Endothelial cell of umbilical vein (primary cell): ENCODE measurements around the gene HPCAL4. TPM values are rescaled to one million over a fixed set of nuclear protein-coding genes. Genes with fewer than 3 reads are reported as not detected.

ENCODE experiments used
- BruUV-seq: library from RNA; stranded (reverse); fragments of 400-500 nt; replicated peaks from 2 replicates; lab custom pipeline; 2021; lab: Mats Ljungman, UMichigan
- CTCF ChIA-PET: fragments of 300-600, 350-600 bp; sonication (Branson Sonifier 250); formaldehyde crosslinking; loops from one replicate; lab custom pipeline; 2021; ENCODE audit warnings: antibody characterized with exemption, inconsistent platforms; lab: Charles Lee
- POLR2A ChIA-PET: fragments of 300-600, 350-600 bp; sonication (Branson Sonifier 250); formaldehyde crosslinking; loops from one replicate; lab custom pipeline; 2021; ENCODE audit warnings: antibody characterized with exemption, inconsistent platforms; lab: Charles Lee
- DNase-seq: peaks from one replicate; pipeline ENCODE4 v3.0.0-alpha.2; 2011; ENCODE audit warnings: low read depth, low spot score
- FAIRE-seq: peaks from 2 replicates; lab custom pipeline; 2011; peaks lifted over from hg19 to GRCh38; lab: Jason Lieb, UNC
- H2AFZ ChIP-seq: 2 replicates; pipeline ENCODE4 v1.6.0; 2012; ENCODE audit warnings: low read depth, low read length, control low read depth, inconsistent platforms
- H3K27ac ChIP-seq: 2 replicates; pipeline ENCODE4 v1.5.1; 2011; ENCODE audit warnings: low read depth, mild to moderate bottlenecking, control low read depth, low read length, moderate library complexity; ENCODE audit not compliant: insufficient read depth
- H3K27me3 ChIP-seq, 2 experiments: 2 replicates each; pipeline versions ENCODE4 v1.6.0 to v1.6.1; 2011; ENCODE audit warnings: low read length in 2 of 2, mixed read lengths in 1 of 2; ENCODE audit not compliant: control insufficient read depth in 2 of 2, insufficient read depth in 2 of 2
- H3K36me3 ChIP-seq, 2 experiments: 2 replicates in 1 of 2; 3 replicates in 1 of 2; pipeline ENCODE4 v1.5.1; 2011; ENCODE audit warnings: low read length in 2 of 2, mild to moderate bottlenecking in 1 of 2, moderate library complexity in 1 of 2; ENCODE audit not compliant: control insufficient read depth in 2 of 2, insufficient read depth in 2 of 2; ENCODE audit errors: extremely low read depth in 1 of 2
- H3K4me1 ChIP-seq: 3 replicates; pipeline ENCODE4 v1.5.1; 2011; ENCODE audit warnings: mild to moderate bottlenecking, low read length; ENCODE audit not compliant: control insufficient read depth, insufficient read depth; ENCODE audit errors: extremely low read depth
- H3K4me2 ChIP-seq: 2 replicates; pipeline ENCODE4 v1.6.1; 2011; ENCODE audit warnings: low read length, control low read depth, mixed read lengths; ENCODE audit not compliant: insufficient read depth
- H3K4me3 ChIP-seq, 3 experiments: fragments of 200-600 bp in 1 of 3; sonication (generic), shearing (Covaris generic) in 1 of 3; replicated peaks in 1 of 3; 2 replicates each; pipeline ENCODE4 v1.5.1; 2011 to 2016; ENCODE audit warnings: control low read depth in 3 of 3, low read length in 3 of 3, mild to moderate bottlenecking in 2 of 3, inconsistent platforms in 1 of 3, low read depth in 1 of 3, moderate library complexity in 1 of 3; ENCODE audit not compliant: insufficient read depth in 1 of 3
- H3K79me2 ChIP-seq: 2 replicates; pipeline ENCODE4 v1.6.0; 2012; ENCODE audit warnings: low read length, inconsistent platforms; ENCODE audit not compliant: control insufficient read depth, insufficient read depth
- H3K9ac ChIP-seq: replicated peaks from 2 replicates; pipeline ENCODE3; 2011; ENCODE audit warnings: low read length, control low read depth; ENCODE audit not compliant: insufficient read depth; ENCODE audit errors: extremely low read depth
- H3K9me1 ChIP-seq: replicated peaks from 3 replicates; pipeline ENCODE4 v1.6.0; 2011; ENCODE audit warnings: mild to moderate bottlenecking, low read length; ENCODE audit not compliant: control insufficient read depth, insufficient read depth; ENCODE audit errors: extremely low read depth
- H3K9me3 ChIP-seq: replicated peaks from 2 replicates; pipeline ENCODE4 v1.5.1; 2012; ENCODE audit warnings: low read length, inconsistent platforms; ENCODE audit not compliant: control insufficient read depth, insufficient read depth
- H4K20me1 ChIP-seq: replicated peaks from 2 replicates; pipeline ENCODE3; 2011; ENCODE audit warnings: mild to moderate bottlenecking, low read length; ENCODE audit not compliant: control insufficient read depth, insufficient read depth; ENCODE audit errors: extremely low read depth
- CTCF ChIP-seq, 2 donors: IDR thresholded peaks; 1 replicate in 1 of 2; 2 replicates in 1 of 2; pipeline ENCODE4 v1.5.1; 2011; ENCODE audit warnings: low read length in 2 of 2, mild to moderate bottlenecking in 2 of 2, moderate library complexity in 2 of 2, control low read depth in 1 of 2, inconsistent platforms in 1 of 2, low read depth in 1 of 2; ENCODE audit not compliant: insufficient read depth in 1 of 2; ENCODE audit errors: extremely low read depth in 1 of 2
- EZH2 ChIP-seq: IDR thresholded peaks from 2 replicates; pipeline ENCODE4 v1.6.1; 2012; ENCODE audit warnings: borderline replicate concordance, low read depth, mild to moderate bottlenecking, moderate library complexity, low read length, inconsistent platforms; ENCODE audit not compliant: severe bottlenecking
- FOS ChIP-seq: IDR thresholded peaks from 2 replicates; pipeline ENCODE4 v1.6.1; 2011; ENCODE audit warnings: mild to moderate bottlenecking, low read length, moderate library complexity, borderline replicate concordance; ENCODE audit not compliant: insufficient read depth
- GATA2 ChIP-seq: IDR thresholded peaks from 2 replicates; pipeline ENCODE4 v1.7.0; 2011; ENCODE audit warnings: low read depth, mild to moderate bottlenecking, moderate library complexity, mixed read lengths, low read length; ENCODE audit not compliant: insufficient read length, insufficient read depth
- JUN ChIP-seq: IDR thresholded peaks from 2 replicates; pipeline ENCODE4 v1.6.1; 2011; ENCODE audit warnings: borderline replicate concordance, low read depth; ENCODE audit not compliant: insufficient read length, insufficient read depth
- POLR2A ChIP-seq: IDR thresholded peaks from 2 replicates; pipeline ENCODE4 v1.6.1; 2012; ENCODE audit warnings: low read depth, mild to moderate bottlenecking, control low read depth, low read length
- POLR2AphosphoS5 ChIP-seq: IDR thresholded peaks from 2 replicates; pipeline ENCODE4 v1.6.1; 2012; ENCODE audit warnings: low read depth, mild to moderate bottlenecking, control low read depth, low read length, moderate library complexity; ENCODE audit not compliant: insufficient read depth
- dilution Hi-C: fragments of 300-500 bp; cut with MboI; formaldehyde crosslinking; loops from one replicate; pipeline ENCODE4 v1.15.0; 2019; ENCODE audit warnings: low sequenced_read_pairs; ENCODE audit not compliant: extremely low pct_ligation_motif_present
- intact Hi-C: fragments of 100-400 bp; cut with micrococcal nuclease; formaldehyde crosslinking; loops from one replicate; pipeline ENCODE4 v1.10.0; 2022
- polyA plus RNA-seq, 4 experiments: library from polyadenylated mRNA; depleted of rRNA in 3 of 4; stranded (reverse) in 3 of 4; unstranded in 1 of 4; fragments of >200 nt; gene quantifications; 2 replicates each; pipeline versions ENCODE4 v1.2.1 to v1.2.3, GENCODE V29; 2011 to 2012; ENCODE audit warnings: missing spikeins in 1 of 4
- total RNA-seq: library from RNA; stranded (reverse); gene quantifications from 2 replicates; pipeline ENCODE4 v1.2.3, GENCODE V29; 2021

HPCAL4 gene
- total and polyA plus RNA-seq, 2 donors (not counting 3 experiments of a cell fraction or from before 2014, with no cell fraction given): not detected

- Histone ChIP-seq H3K4me1 (no peaks in the 10 kb centered on the region), H3K36me3 (no peaks in the 10 kb centered on the region), H3K4me3 (peak within 1 kb of the TSS in 1 of 3 experiments; percentile 3), H3K4me2 (no peak within 1 kb of the TSS), H3K9me3 (no peaks in the 10 kb centered on the region), H3K79me2 (no peaks in the 10 kb centered on the region), H4K20me1 (no peaks in the 10 kb centered on the region), H3K9me1 (no peaks in the 10 kb centered on the region), H3K9ac (no peak within 1 kb of the TSS), H3K27ac (no peak within 1 kb of the TSS), H3K27me3 (peaks cover 45 to 49% of the 10 kb centered on the region in 2 experiments), H2AFZ (no peak within 1 kb of the TSS)
- FAIRE-seq (no peak), DNase-seq (no peak)
- BruUV-seq: no TSS peak
- dilution Hi-C loops (no loop called here), intact Hi-C loops (loop anchor here (1.0 kb wide), 1 partner anchor 48 kb away; no protein-coding TSS in a partner anchor)
- no peak for TF ChIP-seq GATA2
- TF ChIP-seq EZH2: peak; percentile 33
- CTCF ChIA-PET: interaction anchor here (0.7 to 9.8 kb wide), 15 partner anchors 9 to 264 kb away, joined by 3 to 113 read pairs (median 4); partner anchors contain the start of gene PPIE
- POLR2A ChIA-PET: no interaction called here
Observed at GRCh38 chr1:39671793-39672550, 19.3 kb downstream of the HPCAL4 start, which contains the start of gene NT5C1A. Gene NT5C1A, minus strand, starts transcription at chr1:39672107. Its CDS starts 69 bp downstream, at chr1:39672038.

GRCh38 chr1:39671433-39671792, 19.8 kb downstream of the HPCAL4 start:
- POLR2A ChIA-PET: no interaction called here
- H3K27me3 ChIP-seq: peaks cover 49 to 53% of the 10 kb centered on the region in 2 experiments

More at GRCh38 chr1:39671433-39671792, 19.8 kb downstream of the HPCAL4 start:
- H3K36me3 ChIP-seq: no peaks in the 10 kb centered on the region
- FAIRE-seq (no peak), DNase-seq (no peak)
- no peak overlapping the region for H3K4me2 ChIP-seq
- H3K9me3 ChIP-seq: no peaks in the 10 kb centered on the region
- intact Hi-C loops: no loop called here
- no peak overlapping the region for H3K27ac ChIP-seq
- no peak overlapping the region for H2AFZ ChIP-seq
- CTCF ChIA-PET: interaction anchor here (1.1 to 9.8 kb wide), 10 partner anchors 10 to 133 kb away, joined by 3 to 113 read pairs (median 16); partner anchors contain the start of gene PPIE
- BruUV-seq: no TSS peak
- H3K9ac ChIP-seq: no peak overlapping the region
- H4K20me1 ChIP-seq: no peaks in the 10 kb centered on the region
- dilution Hi-C loops: no loop called here
- no peaks in the 10 kb centered on the region for H3K4me1 ChIP-seq
- TF ChIP-seq FOS: no peak
- no peak for TF ChIP-seq JUN
- TF ChIP-seq POLR2AphosphoS5: no peak
- TF ChIP-seq POLR2A: no peak
- TF ChIP-seq CTCF (IDR thresholded peaks at IDR 0.05; ENCODE audit: extremely low read depth in 1 of 2, insufficient read depth in 1 of 2, low read depth in 1 of 2, low read length in 2 of 2): no peak
- H3K4me3 ChIP-seq: no peak overlapping the region
- no peaks in the 10 kb centered on the region for H3K79me2 ChIP-seq
- no peaks in the 10 kb centered on the region for H3K9me1 ChIP-seq
